ENCODE data around the gene BTN1A1. TPM values are rescaled to one million over a fixed set of nuclear protein-coding genes. Genes with fewer than 3 reads are reported as not detected.
"Not testable (repeated sequence)": the region's sequence is repeated elsewhere in the genome, so short reads cannot be mapped to it uniquely, and the experiment has no call there.

The BTN1A1 gene
- polyA plus RNA-seq, 1 experiment = not detected

GRCh38 chr6:26545627-26546026 is 45.5 kb downstream of the BTN1A1 start:
- Histone ChIP-seq H3K36me3 (ENCODE audit: control insufficient read depth, insufficient read depth, low read length) (peaks cover 7% of the 10 kb centered on the region), H3K4me3 (ENCODE audit: low read depth, low read length) (no peak overlapping the region), H3K27me3 (ENCODE audit: control insufficient read depth, insufficient read depth, low read length) (no peaks in the 10 kb centered on the region)
- no peak for TF ChIP-seq CTCF (IDR thresholded peaks at IDR 0.05; ENCODE audit: insufficient read depth, low read depth, low read length)
- DNase-seq (ENCODE audit: low read depth) = no peak
- POLR2A ChIA-PET = interaction anchor here (0.6 kb wide), 1 partner anchor 320 kb away, joined by 3 read pairs; a partner anchor contains a TSS
- CTCF ChIA-PET = interaction anchor here (1.0 kb wide), 1 partner anchor 215 kb away, joined by 3 read pairs; no protein-coding TSS in a partner anchor

GRCh38 chr6:26547363-26547762 is 47.3 kb downstream of the BTN1A1 start:
- CTCF ChIA-PET = interaction anchor here (0.7 to 0.9 kb wide), 2 partner anchors 206 kb away, joined by 3 to 4 read pairs; no protein-coding TSS in a partner anchor
- POLR2A ChIA-PET; DNase-seq (ENCODE audit: low read depth); H3K27me3 ChIP-seq (ENCODE audit: control insufficient read depth, insufficient read depth, low read length); H3K4me3 ChIP-seq (ENCODE audit: low read depth, low read length); H3K36me3 ChIP-seq (ENCODE audit: control insufficient read depth, insufficient read depth, low read length): not testable (repeated sequence)

GRCh38 chr6:26550250-26550993 is 50.3 kb downstream of the BTN1A1 start:
- POLR2A ChIA-PET = no interaction called here
- Histone ChIP-seq H3K27me3 (ENCODE audit: control insufficient read depth, insufficient read depth, low read length) (no peaks in the 10 kb centered on the region), H3K4me3 (ENCODE audit: low read depth, low read length) (peak overlapping the region; percentile 46)

GRCh38 chr6:26552205-26552604 is 52.1 kb downstream of the BTN1A1 start:
- no peak overlapping the region for H3K4me3 ChIP-seq (ENCODE audit: low read depth, low read length)
- CTCF ChIA-PET = interaction anchor here (0.6 to 1.3 kb wide), 5 partner anchors 10 to 1259 kb away, joined by 3 to 4 read pairs (median 3); no protein-coding TSS in a partner anchor

More at GRCh38 chr6:26550250-26550993, 50.3 kb downstream of the BTN1A1 start:
- peak; percentile 19; the same call in 1 of the 2 replicates for TF ChIP-seq CTCF (IDR thresholded peaks at IDR 0.05; ENCODE audit: insufficient read depth, low read depth, low read length)
- H3K36me3 ChIP-seq (ENCODE audit: control insufficient read depth, insufficient read depth, low read length) = peaks cover 4% of the 10 kb centered on the region; the same call in 1 of the 2 replicates
- no peak for DNase-seq (ENCODE audit: low read depth)
- CTCF ChIA-PET = interaction anchor here (1.0 to 1.5 kb wide), 3 partner anchors 10 to 209 kb away, joined by 3 to 5 read pairs (median 3); no protein-coding TSS in a partner anchor

GRCh38 chr6:26552640-26553188 is 52.6 kb downstream of the BTN1A1 start:
- POLR2A ChIA-PET = interaction anchor here (0.7 kb wide), 1 partner anchor 507 kb away, joined by 4 read pairs; a partner anchor contains a TSS

More at GRCh38 chr6:26552205-26552604, 52.1 kb downstream of the BTN1A1 start:
- no peak for DNase-seq (ENCODE audit: low read depth)
- Histone ChIP-seq H3K27me3 (ENCODE audit: control insufficient read depth, insufficient read depth, low read length) (no peaks in the 10 kb centered on the region), H3K36me3 (ENCODE audit: control insufficient read depth, insufficient read depth, low read length) (no peaks in the 10 kb centered on the region)
- POLR2A ChIA-PET = no interaction called here
- no peak for TF ChIP-seq CTCF (IDR thresholded peaks at IDR 0.05; ENCODE audit: insufficient read depth, low read depth, low read length)

More at GRCh38 chr6:26552640-26553188, 52.6 kb downstream of the BTN1A1 start:
- DNase-seq (ENCODE audit: low read depth) = no peak
- peak overlapping the region; percentile 35 for H3K4me3 ChIP-seq (ENCODE audit: low read depth, low read length)
- CTCF ChIA-PET = interaction anchor here (0.6 to 1.3 kb wide), 5 partner anchors 11 to 1259 kb away, joined by 3 to 4 read pairs (median 3); no protein-coding TSS in a partner anchor
- TF ChIP-seq CTCF (IDR thresholded peaks at IDR 0.05; ENCODE audit: insufficient read depth, low read depth, low read length) = no peak
- H3K27me3 ChIP-seq (ENCODE audit: control insufficient read depth, insufficient read depth, low read length) = no peaks in the 10 kb centered on the region
- H3K36me3 ChIP-seq (ENCODE audit: control insufficient read depth, insufficient read depth, low read length) = no peaks in the 10 kb centered on the region
